ENCODE data around the gene ANKRD10.

Gene ANKRD10

GRCh38 chr13:110832531-110832930, 82.3 kb downstream of the ANKRD10 start:
- H2AK5ac ChIP-seq (ENCODE audit: low read depth, low read length) = no peak overlapping the region
- no peak overlapping the region for H4K91ac ChIP-seq (ENCODE audit: low read depth, low read length, poor library complexity)
- no peak overlapping the region for H2BK15ac ChIP-seq (ENCODE audit: low read length)
- H3K4me2 ChIP-seq (ENCODE audit: insufficient read depth, low read length, poor library complexity, severe bottlenecking) = no peak overlapping the region
- no peak overlapping the region for H4K8ac ChIP-seq (ENCODE audit: low read depth, low read length)
- no peak overlapping the region for H2BK12ac ChIP-seq (ENCODE audit: low read length)
- no peak overlapping the region for H2BK120ac ChIP-seq (ENCODE audit: low read depth, low read length)
- H3K4me3 ChIP-seq (ENCODE audit: low read length in 2 of 2) = no peak overlapping the region
- no peak overlapping the region for H3K4ac ChIP-seq (ENCODE audit: low read length)
- H3K27me3 ChIP-seq (ENCODE audit: control insufficient read depth in 3 of 3, insufficient read depth in 3 of 3, low read depth in 1 of 3, low read length in 3 of 3) = peaks cover 0 to 30% (median 2%) of the 10 kb centered on the region in 3 experiments
- DNase-seq (ENCODE audit: low spot score) = no peak
- no peak overlapping the region for H3K23ac ChIP-seq (ENCODE audit: low read depth, low read length, poor library complexity)
- peaks cover 0 to 7% of the 10 kb centered on the region in 2 donors for H3K4me1 ChIP-seq (ENCODE audit: control insufficient read depth in 2 of 2, insufficient read depth in 1 of 2, low read depth in 1 of 2, low read length in 2 of 2)
- no peak overlapping the region for H3K18ac ChIP-seq (ENCODE audit: low read length)
- H3K9me3 ChIP-seq (replicated peaks in 1 of 2; ENCODE audit: control insufficient read depth in 2 of 2, insufficient read depth in 1 of 2, low read depth in 1 of 2, low read length in 2 of 2) = no peaks in the 10 kb centered on the region
- no peaks in the 10 kb centered on the region for H3K79me1 ChIP-seq (ENCODE audit: low read depth, low read length)
- no peak overlapping the region for H3K27ac ChIP-seq (replicated peaks; ENCODE audit: low read length)
- no peak overlapping the region for H3K14ac ChIP-seq (ENCODE audit: low read length)
- WGBS, 2 donors (ENCODE audit: extremely low coverage in 2 of 2, insufficient read length in 2 of 2, insufficient replicate concordance in 1 of 2) = no CpG with 5 or more reads among the region's 10 CpGs
- H3K9ac ChIP-seq (ENCODE audit: low read depth, low read length, poor library complexity) = no peak overlapping the region
- no peak overlapping the region for H2AFZ ChIP-seq (ENCODE audit: low read length)
- H3K36me3 ChIP-seq (replicated peaks in 1 of 2; ENCODE audit: control insufficient read depth in 2 of 2, insufficient read depth in 2 of 2, low read length in 2 of 2) = no peaks in the 10 kb centered on the region
- no peak overlapping the region for H2BK5ac ChIP-seq (ENCODE audit: low read length)

- no peaks in the 10 kb centered on the region for H3K36me3 ChIP-seq (replicated peaks in 1 of 2; ENCODE audit: control insufficient read depth in 2 of 2, insufficient read depth in 2 of 2, low read length in 2 of 2)
- no peak overlapping the region for H3K27ac ChIP-seq (replicated peaks; ENCODE audit: low read length)
- H3K18ac ChIP-seq (ENCODE audit: low read length) = no peak overlapping the region
- H2BK15ac ChIP-seq (ENCODE audit: low read length) = no peak overlapping the region
- no peaks in the 10 kb centered on the region for H3K9me3 ChIP-seq (replicated peaks in 1 of 2; ENCODE audit: control insufficient read depth in 2 of 2, insufficient read depth in 1 of 2, low read depth in 1 of 2, low read length in 2 of 2)
- H4K8ac ChIP-seq (ENCODE audit: low read depth, low read length) = no peak overlapping the region
- H3K4ac ChIP-seq (ENCODE audit: low read length) = no peak overlapping the region
- peaks cover 0 to 7% of the 10 kb centered on the region in 2 donors for H3K4me1 ChIP-seq (ENCODE audit: control insufficient read depth in 2 of 2, insufficient read depth in 1 of 2, low read depth in 1 of 2, low read length in 2 of 2)
- no peak overlapping the region for H2AFZ ChIP-seq (ENCODE audit: low read length)
- H4K91ac ChIP-seq (ENCODE audit: low read depth, low read length, poor library complexity) = no peak overlapping the region
- H2AK5ac ChIP-seq (ENCODE audit: low read depth, low read length) = no peak overlapping the region
- no peak for DNase-seq (ENCODE audit: low spot score)
- H3K4me3 ChIP-seq (ENCODE audit: low read length in 2 of 2) = no peak overlapping the region
- peaks cover 0 to 30% (median 2%) of the 10 kb centered on the region in 3 experiments for H3K27me3 ChIP-seq (ENCODE audit: control insufficient read depth in 3 of 3, insufficient read depth in 3 of 3, low read depth in 1 of 3, low read length in 3 of 3)
- no peak overlapping the region for H2BK120ac ChIP-seq (ENCODE audit: low read depth, low read length)
- peak overlapping the region; percentile 72 for H3K14ac ChIP-seq (ENCODE audit: low read length)
- H3K9ac ChIP-seq (ENCODE audit: low read depth, low read length, poor library complexity) = no peak overlapping the region
- no peak overlapping the region for H3K23ac ChIP-seq (ENCODE audit: low read depth, low read length, poor library complexity)
- no peak overlapping the region for H3K4me2 ChIP-seq (ENCODE audit: insufficient read depth, low read length, poor library complexity, severe bottlenecking)
- H2BK5ac ChIP-seq (ENCODE audit: low read length) = no peak overlapping the region
- H2BK12ac ChIP-seq (ENCODE audit: low read length) = no peak overlapping the region
- H3K79me1 ChIP-seq (ENCODE audit: low read depth, low read length) = no peaks in the 10 kb centered on the region
- no CpG with 5 or more reads among the region's 3 CpGs for WGBS, 2 donors (ENCODE audit: extremely low coverage in 2 of 2, insufficient read length in 2 of 2, insufficient replicate concordance in 1 of 2)
Measured at GRCh38 chr13:110832205-110832479, 82.7 kb downstream of the ANKRD10 start.

DNA sequence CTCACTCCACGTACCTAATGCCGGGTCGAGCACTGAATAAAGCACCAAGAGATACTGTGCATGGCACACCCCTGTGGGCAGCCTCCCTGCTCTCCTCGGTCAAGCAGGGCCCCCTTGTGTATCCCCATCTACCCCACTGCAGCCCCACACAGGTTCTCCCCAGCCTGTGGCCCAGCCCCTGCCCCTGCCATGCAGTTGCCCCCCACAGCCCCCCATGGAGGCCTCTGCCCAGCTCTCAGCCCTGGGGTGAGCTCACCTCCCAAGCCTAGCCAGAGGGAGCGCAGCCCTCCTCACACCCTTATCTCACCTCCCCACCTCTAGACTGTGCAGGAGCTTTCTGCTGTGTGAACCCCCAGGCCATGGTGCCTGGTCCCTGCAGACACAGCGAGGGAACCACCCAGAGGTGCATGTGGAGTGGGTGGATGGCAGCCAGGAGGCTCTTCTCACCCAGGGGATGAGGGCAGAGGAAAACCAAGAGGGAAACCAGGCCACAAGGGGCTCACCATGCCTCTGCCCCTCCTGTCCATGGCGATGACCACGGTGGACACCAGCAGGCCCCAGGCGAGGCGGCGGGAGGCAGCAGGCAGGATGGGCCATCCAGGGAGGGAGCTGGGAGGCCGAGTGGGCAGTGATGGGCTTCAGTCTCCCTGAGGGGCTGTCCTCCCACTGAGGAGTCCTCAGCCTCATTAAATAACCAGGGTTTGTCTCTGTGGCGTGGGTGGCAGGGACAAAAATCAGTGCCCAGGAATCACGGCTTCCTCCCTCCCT, 83.2 kb downstream of the ANKRD10 start:
- Histone ChIP-seq H2AFZ (ENCODE audit: low read length) (no peak overlapping the region), H3K27ac (replicated peaks; ENCODE audit: low read length) (no peak overlapping the region), H2BK5ac (ENCODE audit: low read length) (no peak overlapping the region), H3K23ac (ENCODE audit: low read depth, low read length, poor library complexity) (no peak overlapping the region), H3K79me1 (ENCODE audit: low read depth, low read length) (no peaks in the 10 kb centered on the region), H2BK120ac (ENCODE audit: low read depth, low read length) (no peak overlapping the region), H3K14ac (ENCODE audit: low read length) (peak overlapping the region; percentile 72), H3K4me3 (ENCODE audit: low read length in 2 of 2) (peak overlapping the region in 1 of 2 donors; percentile 39), H4K8ac (ENCODE audit: low read depth, low read length) (no peak overlapping the region), H3K4me1 (ENCODE audit: control insufficient read depth in 2 of 2, insufficient read depth in 1 of 2, low read depth in 1 of 2, low read length in 2 of 2) (peaks cover 0 to 5% of the 10 kb centered on the region in 2 donors), H2BK12ac (ENCODE audit: low read length) (peak overlapping the region; percentile 8), H3K4ac (ENCODE audit: low read length) (no peak overlapping the region), H3K9me3 (replicated peaks in 1 of 2; ENCODE audit: control insufficient read depth in 2 of 2, insufficient read depth in 1 of 2, low read depth in 1 of 2, low read length in 2 of 2) (no peaks in the 10 kb centered on the region), H3K4me2 (ENCODE audit: insufficient read depth, low read length, poor library complexity, severe bottlenecking) (no peak overlapping the region), H3K18ac (ENCODE audit: low read length) (no peak overlapping the region), H4K91ac (ENCODE audit: low read depth, low read length, poor library complexity) (no peak overlapping the region), H2AK5ac (ENCODE audit: low read depth, low read length) (no peak overlapping the region), H3K27me3 (ENCODE audit: control insufficient read depth in 3 of 3, insufficient read depth in 3 of 3, low read depth in 1 of 3, low read length in 3 of 3) (peaks cover 0 to 28% (median 2%) of the 10 kb centered on the region in 3 experiments), H3K36me3 (replicated peaks in 1 of 2; ENCODE audit: control insufficient read depth in 2 of 2, insufficient read depth in 2 of 2, low read length in 2 of 2) (no peaks in the 10 kb centered on the region), H3K9ac (ENCODE audit: low read depth, low read length, poor library complexity) (no peak overlapping the region), H2BK15ac (ENCODE audit: low read length) (no peak overlapping the region)
- DNase-seq (ENCODE audit: low spot score) = no peak
- WGBS, 2 donors (ENCODE audit: extremely low coverage in 2 of 2, insufficient read length in 2 of 2, insufficient replicate concordance in 1 of 2) = no CpG with 5 or more reads among the region's 14 CpGs

- no peak overlapping the region for H4K8ac ChIP-seq (ENCODE audit: low read depth, low read length)
- DNase-seq (ENCODE audit: low spot score) = no peak
- no CpG with 5 or more reads among the region's 16 CpGs for WGBS, 2 donors (ENCODE audit: extremely low coverage in 2 of 2, insufficient read length in 2 of 2, insufficient replicate concordance in 1 of 2)
Measured at GRCh38 chr13:110830800-110831371, 84.0 kb downstream of the ANKRD10 start.

More at GRCh38 chr13:110830800-110831371, 84.0 kb downstream of the ANKRD10 start:
- Histone ChIP-seq H2BK120ac (ENCODE audit: low read depth, low read length) (no peak overlapping the region), H3K4me1 (ENCODE audit: control insufficient read depth in 2 of 2, insufficient read depth in 1 of 2, low read depth in 1 of 2, low read length in 2 of 2) (no peaks in the 10 kb centered on the region), H3K79me1 (ENCODE audit: low read depth, low read length) (no peaks in the 10 kb centered on the region), H2BK12ac (ENCODE audit: low read length) (no peak overlapping the region), H3K27ac (replicated peaks; ENCODE audit: low read length) (no peak overlapping the region), H3K9ac (ENCODE audit: low read depth, low read length, poor library complexity) (no peak overlapping the region), H3K18ac (ENCODE audit: low read length) (peak overlapping the region; percentile 65), H4K91ac (ENCODE audit: low read depth, low read length, poor library complexity) (no peak overlapping the region), H2BK5ac (ENCODE audit: low read length) (no peak overlapping the region), H2BK15ac (ENCODE audit: low read length) (no peak overlapping the region), H3K36me3 (replicated peaks in 1 of 2; ENCODE audit: control insufficient read depth in 2 of 2, insufficient read depth in 2 of 2, low read length in 2 of 2) (no peaks in the 10 kb centered on the region), H2AK5ac (ENCODE audit: low read depth, low read length) (no peak overlapping the region), H3K23ac (ENCODE audit: low read depth, low read length, poor library complexity) (peak overlapping the region; percentile 11), H3K9me3 (replicated peaks in 1 of 2; ENCODE audit: control insufficient read depth in 2 of 2, insufficient read depth in 1 of 2, low read depth in 1 of 2, low read length in 2 of 2) (no peaks in the 10 kb centered on the region), H3K4me2 (ENCODE audit: insufficient read depth, low read length, poor library complexity, severe bottlenecking) (no peak overlapping the region), H3K14ac (ENCODE audit: low read length) (no peak overlapping the region), H3K4ac (ENCODE audit: low read length) (no peak overlapping the region), H2AFZ (ENCODE audit: low read length) (peak overlapping the region; percentile 45), H3K4me3 (ENCODE audit: low read length in 2 of 2) (no peak overlapping the region), H3K27me3 (ENCODE audit: control insufficient read depth in 3 of 3, insufficient read depth in 3 of 3, low read depth in 1 of 3, low read length in 3 of 3) (peaks cover 0 to 26% (median 2%) of the 10 kb centered on the region in 3 experiments)

Data from neuronal stem cell (in vitro differentiated cells).